Measurements from ENCODE around the gene PTPRN2.

PTPRN2 gene

GRCh38 chr7:158140538-158141220 lies 446.9 kb downstream of the PTPRN2 start:
- no peak for DNase-seq (ENCODE audit: low read depth in 2 of 2)

GRCh38 chr7:158139499-158139898 lies 448.1 kb downstream of the PTPRN2 start:
- DNase-seq (ENCODE audit: low read depth in 2 of 2), result no peak

GRCh38 chr7:158138329-158138597 lies 449.4 kb downstream of the PTPRN2 start:
- DNase-seq (ENCODE audit: low read depth in 2 of 2), result no peak

GRCh38 chr7:158137516-158138328 lies 449.9 kb downstream of the PTPRN2 start:
- no peak for DNase-seq (ENCODE audit: low read depth in 2 of 2)

- no peak for DNase-seq (ENCODE audit: low read depth in 2 of 2)
Observed at GRCh38 chr7:158135931-158136330, 451.7 kb downstream of the PTPRN2 start.

- DNase-seq (ENCODE audit: low read depth in 2 of 2), result no peak
Observed at GRCh38 chr7:158134824-158135223, 452.8 kb downstream of the PTPRN2 start.

GRCh38 chr7:158133515-158134271 lies 453.9 kb downstream of the PTPRN2 start:
- no peak for DNase-seq (ENCODE audit: low read depth in 2 of 2)

- no peak for DNase-seq (ENCODE audit: low read depth in 2 of 2)
Observed at GRCh38 chr7:158133057-158133456, 454.6 kb downstream of the PTPRN2 start.

- no peak for DNase-seq (ENCODE audit: low read depth in 2 of 2)
Observed at GRCh38 chr7:158130023-158130409, 457.6 kb downstream of the PTPRN2 start.

- DNase-seq (ENCODE audit: low read depth in 2 of 2), result no peak
Observed at GRCh38 chr7:158129037-158130022, 458.3 kb downstream of the PTPRN2 start.

GRCh38 chr7:158128572-158128971 lies 459.1 kb downstream of the PTPRN2 start:
- DNase-seq (ENCODE audit: low read depth in 2 of 2), result no peak

GRCh38 chr7:158127241-158127640 lies 460.4 kb downstream of the PTPRN2 start:
- no peak for DNase-seq (ENCODE audit: low read depth in 2 of 2)

GRCh38 chr7:158126661-158127060 lies 461.0 kb downstream of the PTPRN2 start:
- DNase-seq (ENCODE audit: low read depth in 2 of 2), result no peak

- no peak for DNase-seq (ENCODE audit: low read depth in 2 of 2)
Observed at GRCh38 chr7:158125721-158126120, 461.9 kb downstream of the PTPRN2 start.

GRCh38 chr7:158125091-158125490 lies 462.5 kb downstream of the PTPRN2 start:
- DNase-seq (ENCODE audit: low read depth in 2 of 2), result no peak

- no peak for DNase-seq (ENCODE audit: low read depth in 2 of 2)
Observed at GRCh38 chr7:158124671-158125079, 462.9 kb downstream of the PTPRN2 start.

- DNase-seq (ENCODE audit: low read depth in 2 of 2), result no peak
Observed at GRCh38 chr7:158123753-158124152, 463.9 kb downstream of the PTPRN2 start.

- no peak for DNase-seq (ENCODE audit: low read depth in 2 of 2)
Observed at GRCh38 chr7:158123214-158123613, 464.4 kb downstream of the PTPRN2 start.

GRCh38 chr7:158121441-158122045 lies 466.1 kb downstream of the PTPRN2 start:
- DNase-seq (ENCODE audit: low read depth in 2 of 2), result no peak

- no peak for DNase-seq (ENCODE audit: low read depth in 2 of 2)
Observed at GRCh38 chr7:158120716-158121115, 466.9 kb downstream of the PTPRN2 start.

GRCh38 chr7:158120316-158120715 lies 467.3 kb downstream of the PTPRN2 start:
- no peak for DNase-seq (ENCODE audit: low read depth in 2 of 2)
